ENCODE data around the gene KISS1R.
A peak's percentile ranks its signal among the peaks of the same experiment; 100 is the strongest.
"Not testable (repeated sequence)": the region's sequence is repeated elsewhere in the genome, so short reads cannot be mapped to it uniquely, and the experiment has no call there.

Gene KISS1R

GRCh38 chr19:889662-890295 is 27.4 kb upstream of the KISS1R start:
- no peak for TF ChIP-seq CTCF (IDR thresholded peaks at IDR 0.05; ENCODE audit: low read depth, low read length, missing control alignments)
- H3K4me3 ChIP-seq (ENCODE audit: low read depth, low read length): no peak overlapping the region
- no peak for DNase-seq (ENCODE audit: low read depth)
- in situ Hi-C loops (cut with HindIII; ENCODE audit: low sequenced_read_pairs): no loop called here

GRCh38 chr19:890831-891230 is 26.3 kb upstream of the KISS1R start:
- H3K4me3 ChIP-seq (ENCODE audit: low read depth, low read length): no peak overlapping the region
- no peak for TF ChIP-seq CTCF (IDR thresholded peaks at IDR 0.05; ENCODE audit: low read depth, low read length, missing control alignments)
- in situ Hi-C loops (cut with HindIII; ENCODE audit: low sequenced_read_pairs): no loop called here
- no peak for DNase-seq (ENCODE audit: low read depth)

- in situ Hi-C loops (cut with HindIII; ENCODE audit: low sequenced_read_pairs); DNase-seq (ENCODE audit: low read depth): not testable (repeated sequence)
- peak overlapping the region; percentile 80 for H3K4me3 ChIP-seq (ENCODE audit: low read depth, low read length)
These were observed 25.5 kb upstream of the KISS1R start for GRCh38 chr19:891421-892200.

- TF ChIP-seq CTCF (IDR thresholded peaks at IDR 0.05; ENCODE audit: low read depth, low read length, missing control alignments): no peak
- H3K4me3 ChIP-seq (ENCODE audit: low read depth, low read length): peak overlapping the region; percentile 80
- in situ Hi-C loops (cut with HindIII; ENCODE audit: low sequenced_read_pairs): no loop called here
- DNase-seq (ENCODE audit: low read depth): no peak
These were observed 24.8 kb upstream of the KISS1R start for GRCh38 chr19:892243-892893.

GRCh38 chr19:892894-893689 is 24.0 kb upstream of the KISS1R start, which contains the start of the genes MED16 and RNU6-9:
TSS of gene MED16 (minus strand) at chr19:893187. CDS start at chr19:891131, 2,056 bp downstream.
TSS of gene RNU6-9 (plus strand) at chr19:893484.
- in situ Hi-C loops (cut with HindIII; ENCODE audit: low sequenced_read_pairs): no loop called here
- no peak for TF ChIP-seq CTCF (IDR thresholded peaks at IDR 0.05; ENCODE audit: low read depth, low read length, missing control alignments)
- DNase-seq (ENCODE audit: low read depth): peak; percentile 85
- peak within 1 kb of the TSS; percentile 80 for H3K4me3 ChIP-seq (ENCODE audit: low read depth, low read length)

DNA sequence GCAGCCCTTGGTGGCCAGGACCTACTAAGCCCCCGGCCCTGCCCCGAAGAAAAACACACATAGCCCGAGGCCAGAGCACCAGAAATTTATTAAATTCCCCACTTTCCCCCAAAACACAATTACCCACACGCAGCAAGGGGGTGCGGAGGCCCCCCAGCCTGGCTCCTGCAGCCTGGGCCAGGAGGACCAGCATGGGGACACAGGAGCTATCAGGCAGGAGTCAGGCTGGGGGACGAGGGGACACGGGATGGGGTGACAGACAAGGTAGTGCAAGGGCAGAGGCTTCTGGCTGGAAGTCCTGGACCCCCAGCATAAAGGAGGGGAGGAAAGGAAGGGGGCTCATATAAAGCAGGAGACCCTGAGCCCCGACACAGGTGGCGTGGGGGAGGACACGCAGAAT is 20.7 kb upstream of the KISS1R start:
- DNase-seq (ENCODE audit: low read depth): no peak
- in situ Hi-C loops (cut with HindIII; ENCODE audit: low sequenced_read_pairs): no loop called here
- no peak for TF ChIP-seq CTCF (IDR thresholded peaks at IDR 0.05; ENCODE audit: low read depth, low read length, missing control alignments)
- H3K4me3 ChIP-seq (ENCODE audit: low read depth, low read length): no peak overlapping the region

Data from astrocyte of the cerebellum (primary cell).